ENCODE measurements around the gene SLC38A9.

Gene SLC38A9

DNA sequence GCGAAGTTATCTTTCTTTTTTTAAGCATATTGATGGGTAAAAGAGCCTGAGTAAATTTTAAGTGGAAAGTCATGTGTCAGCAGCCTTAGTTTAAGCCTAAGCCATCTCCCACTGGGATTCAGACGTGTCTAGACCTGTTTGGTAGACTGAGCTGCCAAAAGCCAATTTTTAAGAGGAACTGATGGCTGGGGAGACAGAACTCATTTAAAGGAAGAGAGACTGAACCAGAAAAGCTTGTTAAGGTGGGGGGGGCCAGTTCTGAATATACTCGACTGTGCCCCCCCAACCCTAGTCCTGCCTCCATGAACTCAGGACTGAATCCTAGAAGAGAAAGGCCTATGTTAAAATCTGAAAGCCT is 119.0 kb downstream of the SLC38A9 start:
- DNase-seq (ENCODE audit: extremely low read depth, insufficient read length) = no peak
- Histone ChIP-seq H3K36me3 (ENCODE audit: control insufficient read depth, insufficient read depth, low read length) (no peaks in the 10 kb centered on the region), H3K4me3 (replicated peaks; ENCODE audit: low read depth, low read length) (no peak overlapping the region), H3K27me3 (replicated peaks; ENCODE audit: control insufficient read depth, insufficient read depth, low read length) (no peaks in the 10 kb centered on the region)
- TF ChIP-seq, protein P1, sequence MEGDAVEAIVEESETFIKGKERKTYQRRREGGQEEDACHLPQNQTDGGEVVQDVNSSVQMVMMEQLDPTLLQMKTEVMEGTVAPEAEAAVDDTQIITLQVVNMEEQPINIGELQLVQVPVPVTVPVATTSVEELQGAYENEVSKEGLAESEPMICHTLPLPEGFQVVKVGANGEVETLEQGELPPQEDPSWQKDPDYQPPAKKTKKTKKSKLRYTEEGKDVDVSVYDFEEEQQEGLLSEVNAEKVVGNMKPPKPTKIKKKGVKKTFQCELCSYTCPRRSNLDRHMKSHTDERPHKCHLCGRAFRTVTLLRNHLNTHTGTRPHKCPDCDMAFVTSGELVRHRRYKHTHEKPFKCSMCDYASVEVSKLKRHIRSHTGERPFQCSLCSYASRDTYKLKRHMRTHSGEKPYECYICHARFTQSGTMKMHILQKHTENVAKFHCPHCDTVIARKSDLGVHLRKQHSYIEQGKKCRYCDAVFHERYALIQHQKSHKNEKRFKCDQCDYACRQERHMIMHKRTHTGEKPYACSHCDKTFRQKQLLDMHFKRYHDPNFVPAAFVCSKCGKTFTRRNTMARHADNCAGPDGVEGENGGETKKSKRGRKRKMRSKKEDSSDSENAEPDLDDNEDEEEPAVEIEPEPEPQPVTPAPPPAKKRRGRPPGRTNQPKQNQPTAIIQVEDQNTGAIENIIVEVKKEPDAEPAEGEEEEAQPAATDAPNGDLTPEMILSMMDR (IDR thresholded peaks at IDR 0.05; ENCODE audit: insufficient read depth, low read length, poor library complexity, severe bottlenecking) = no peak

DNA sequence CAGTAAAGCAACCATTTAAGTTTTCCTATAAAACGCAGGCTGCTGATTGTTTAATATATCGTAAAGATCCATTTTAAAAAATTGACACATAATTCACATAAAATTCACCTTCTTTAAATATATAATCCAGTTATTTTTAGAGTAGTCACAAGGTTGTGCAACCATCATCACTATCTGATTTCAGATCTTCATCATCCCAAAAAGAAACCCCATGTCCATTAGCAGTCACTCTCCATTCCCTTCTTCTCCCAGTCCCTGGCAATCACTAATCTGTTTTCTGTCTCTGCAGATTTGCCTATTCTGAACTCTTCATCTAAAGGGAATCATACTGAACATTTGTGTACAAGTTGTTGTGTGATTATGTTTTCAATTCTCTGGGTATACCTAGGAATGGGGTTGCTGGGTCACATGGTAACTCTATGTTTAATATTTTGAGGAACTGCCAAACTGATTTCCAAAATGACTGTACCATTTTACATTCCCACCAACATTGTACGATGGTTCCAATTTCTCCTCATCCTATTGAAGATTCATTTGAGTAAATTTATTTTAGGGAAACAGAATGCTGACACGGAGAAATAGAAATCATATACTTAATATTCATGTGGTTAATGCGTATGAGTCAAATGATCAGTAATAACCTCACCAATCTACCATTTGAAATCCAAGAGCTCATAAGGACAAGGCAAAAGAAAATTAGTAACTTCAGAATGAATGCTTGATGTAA is 119.6 kb downstream of the SLC38A9 start:
- TF ChIP-seq, protein P1 (IDR thresholded peaks at IDR 0.05; ENCODE audit: insufficient read depth, low read length, poor library complexity, severe bottlenecking) = no peak
- no peaks in the 10 kb centered on the region for H3K27me3 ChIP-seq (replicated peaks; ENCODE audit: control insufficient read depth, insufficient read depth, low read length)
- H3K36me3 ChIP-seq (ENCODE audit: control insufficient read depth, insufficient read depth, low read length) = no peaks in the 10 kb centered on the region
- no peak for DNase-seq (ENCODE audit: extremely low read depth, insufficient read length)
- no peak overlapping the region for H3K4me3 ChIP-seq (replicated peaks; ENCODE audit: low read depth, low read length)

DNA sequence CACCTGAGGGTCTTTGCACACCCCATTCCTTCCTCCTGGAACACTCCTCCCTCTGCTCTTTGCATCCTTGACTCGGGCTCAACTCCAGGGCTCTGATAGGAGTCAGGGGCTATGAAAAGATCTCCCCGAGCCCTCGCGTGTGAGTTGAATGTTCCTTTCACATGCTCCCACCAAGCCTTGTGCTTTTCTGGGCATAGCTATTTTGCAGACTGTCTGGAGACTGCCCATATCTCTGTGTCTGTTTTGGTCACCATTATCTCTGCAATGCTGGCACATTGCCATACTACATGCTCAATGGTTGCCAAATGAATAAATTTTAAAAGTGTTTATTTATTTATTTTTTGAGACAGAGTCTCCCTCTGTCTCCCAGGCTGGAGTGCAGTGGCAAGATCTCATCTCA is 120.4 kb downstream of the SLC38A9 start:
- TF ChIP-seq, protein P1 (IDR thresholded peaks at IDR 0.05; ENCODE audit: insufficient read depth, low read length, poor library complexity, severe bottlenecking) = no peak

DNA sequence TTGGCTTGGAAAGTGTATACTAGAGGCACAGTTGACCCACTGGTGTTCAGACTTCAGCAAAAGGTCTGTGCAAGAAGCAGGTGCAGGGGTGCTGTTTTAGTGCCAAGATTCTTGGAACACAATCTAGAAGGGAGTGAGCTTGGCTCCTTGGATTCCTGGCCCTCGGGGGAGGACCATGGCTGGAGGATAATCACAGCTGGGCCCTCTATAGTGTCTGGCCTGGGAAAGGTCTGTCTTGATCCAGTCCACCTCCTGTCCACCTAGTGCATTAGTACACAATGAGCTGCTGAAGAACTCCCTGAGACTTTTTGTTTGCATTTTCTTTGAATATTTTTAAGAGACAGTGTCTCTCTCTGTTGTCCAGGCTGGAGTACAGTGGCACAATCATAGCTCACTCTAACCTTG is 126.9 kb downstream of the SLC38A9 start:
- no peaks in the 10 kb centered on the region for H3K36me3 ChIP-seq (ENCODE audit: control insufficient read depth, insufficient read depth, low read length)
- no peaks in the 10 kb centered on the region for H3K27me3 ChIP-seq (replicated peaks; ENCODE audit: control insufficient read depth, insufficient read depth, low read length)
- TF ChIP-seq, protein P1 (IDR thresholded peaks at IDR 0.05; ENCODE audit: insufficient read depth, low read length, poor library complexity, severe bottlenecking) = no peak
- no peak for DNase-seq (ENCODE audit: extremely low read depth, insufficient read length)
- no peak overlapping the region for H3K4me3 ChIP-seq (replicated peaks; ENCODE audit: low read depth, low read length)

More for the DNA sequence above, 120.4 kb downstream of the SLC38A9 start:
- Histone ChIP-seq H3K4me3 (replicated peaks; ENCODE audit: low read depth, low read length) (no peak overlapping the region), H3K36me3 (ENCODE audit: control insufficient read depth, insufficient read depth, low read length) (no peaks in the 10 kb centered on the region), H3K27me3 (replicated peaks; ENCODE audit: control insufficient read depth, insufficient read depth, low read length) (no peaks in the 10 kb centered on the region)
- DNase-seq (ENCODE audit: extremely low read depth, insufficient read length) = no peak

DNA sequence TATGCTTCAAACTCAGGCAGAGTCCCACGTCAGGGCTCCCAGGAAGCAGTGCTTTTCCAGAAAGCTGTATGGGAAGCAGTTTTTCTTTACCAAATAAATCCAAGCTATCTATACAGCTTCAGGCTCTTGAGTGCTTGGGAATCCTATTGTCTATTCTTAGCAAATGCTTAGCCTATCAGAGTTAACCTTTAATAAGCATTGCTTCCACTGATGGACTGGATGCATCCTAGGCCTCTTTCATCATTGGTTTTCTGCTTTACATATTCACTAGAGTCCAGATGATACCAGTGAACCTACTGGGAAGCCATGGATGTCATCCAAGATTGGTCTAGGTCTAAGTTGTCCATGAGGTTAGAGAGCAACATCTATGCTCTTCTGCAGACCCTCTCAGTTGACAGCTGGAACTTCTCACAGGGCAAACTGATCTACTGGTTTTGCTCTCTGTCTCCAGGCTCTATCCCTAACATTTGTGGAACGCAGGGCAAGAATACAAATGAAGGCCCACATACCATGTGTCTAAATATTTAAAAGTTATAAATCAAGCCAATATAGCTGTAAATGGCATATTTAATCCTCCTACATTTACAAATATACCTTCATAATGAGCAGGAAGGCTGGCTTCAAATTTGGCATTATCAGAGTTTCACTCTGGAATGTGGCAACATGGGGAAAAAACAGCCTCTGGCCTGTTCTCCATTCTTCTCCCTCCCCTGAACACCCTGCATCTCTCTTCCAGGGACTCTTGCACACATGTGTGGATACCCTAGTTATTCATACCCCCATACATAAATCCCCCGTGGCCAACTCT is 127.5 kb downstream of the SLC38A9 start:
- H3K36me3 ChIP-seq (ENCODE audit: control insufficient read depth, insufficient read depth, low read length) = no peaks in the 10 kb centered on the region
- no peak for DNase-seq (ENCODE audit: extremely low read depth, insufficient read length)
- H3K27me3 ChIP-seq (replicated peaks; ENCODE audit: control insufficient read depth, insufficient read depth, low read length) = no peaks in the 10 kb centered on the region
- TF ChIP-seq, protein P1 (IDR thresholded peaks at IDR 0.05; ENCODE audit: insufficient read depth, low read length, poor library complexity, severe bottlenecking) = no peak
- no peak overlapping the region for H3K4me3 ChIP-seq (replicated peaks; ENCODE audit: low read depth, low read length)

Measured in GM06990 (cell line).